Measurements from ENCODE around the gene NCKAP5. TPM values are rescaled to one million over a fixed set of nuclear protein-coding genes. Genes with fewer than 3 reads are reported as not detected.

Gene NCKAP5
- total RNA-seq, 3 donors from 2014 or later: 1.9 to 6.3 (median 2.3) TPM

DNA sequence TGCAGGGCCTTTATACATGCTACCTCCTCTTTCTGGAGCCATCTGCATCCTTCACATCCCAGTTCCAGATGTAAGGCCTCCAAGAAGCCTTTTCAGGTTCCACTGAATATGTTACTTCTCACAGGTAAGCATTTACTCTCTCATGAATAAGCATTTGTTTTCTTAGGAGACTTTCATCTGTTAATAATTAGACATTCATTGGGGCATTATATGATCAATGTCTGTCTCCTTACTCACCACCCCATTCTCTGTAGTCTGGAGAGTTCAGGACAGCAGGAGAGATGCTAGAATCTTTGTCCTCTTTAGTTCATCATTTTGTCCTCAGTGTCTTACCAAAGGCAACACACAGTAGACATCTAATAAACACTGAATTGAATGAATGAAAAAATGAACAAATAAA lies 185.7 kb downstream of the NCKAP5 start:
- ATAC-seq: no peak
- TF ChIP-seq, protein P1, sequence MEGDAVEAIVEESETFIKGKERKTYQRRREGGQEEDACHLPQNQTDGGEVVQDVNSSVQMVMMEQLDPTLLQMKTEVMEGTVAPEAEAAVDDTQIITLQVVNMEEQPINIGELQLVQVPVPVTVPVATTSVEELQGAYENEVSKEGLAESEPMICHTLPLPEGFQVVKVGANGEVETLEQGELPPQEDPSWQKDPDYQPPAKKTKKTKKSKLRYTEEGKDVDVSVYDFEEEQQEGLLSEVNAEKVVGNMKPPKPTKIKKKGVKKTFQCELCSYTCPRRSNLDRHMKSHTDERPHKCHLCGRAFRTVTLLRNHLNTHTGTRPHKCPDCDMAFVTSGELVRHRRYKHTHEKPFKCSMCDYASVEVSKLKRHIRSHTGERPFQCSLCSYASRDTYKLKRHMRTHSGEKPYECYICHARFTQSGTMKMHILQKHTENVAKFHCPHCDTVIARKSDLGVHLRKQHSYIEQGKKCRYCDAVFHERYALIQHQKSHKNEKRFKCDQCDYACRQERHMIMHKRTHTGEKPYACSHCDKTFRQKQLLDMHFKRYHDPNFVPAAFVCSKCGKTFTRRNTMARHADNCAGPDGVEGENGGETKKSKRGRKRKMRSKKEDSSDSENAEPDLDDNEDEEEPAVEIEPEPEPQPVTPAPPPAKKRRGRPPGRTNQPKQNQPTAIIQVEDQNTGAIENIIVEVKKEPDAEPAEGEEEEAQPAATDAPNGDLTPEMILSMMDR (IDR thresholded peaks at IDR 0.05): no peak
- intact Hi-C loops (cut with DNase I, micrococcal nuclease): no loop called here

GRCh38 chr2:133380991-133381390 lies 187.3 kb downstream of the NCKAP5 start:
- intact Hi-C loops (cut with DNase I, micrococcal nuclease): no loop called here
- H3K36me3 ChIP-seq (ENCODE audit: low read depth): no peaks in the 10 kb centered on the region
- no peaks in the 10 kb centered on the region for H3K9me3 ChIP-seq
- H3K4me3 ChIP-seq: no peak overlapping the region
- TF ChIP-seq, protein P1 (IDR thresholded peaks at IDR 0.05): no peak
- no peak for ATAC-seq
- no peaks in the 10 kb centered on the region for H3K4me1 ChIP-seq (ENCODE audit: low read depth)
- DNase-seq: no peak

More for the DNA sequence above, 185.7 kb downstream of the NCKAP5 start:
- no peak overlapping the region for H3K4me3 ChIP-seq
- H3K4me1 ChIP-seq (ENCODE audit: low read depth): no peaks in the 10 kb centered on the region
- H3K9me3 ChIP-seq: no peaks in the 10 kb centered on the region
- H3K36me3 ChIP-seq (ENCODE audit: low read depth): no peaks in the 10 kb centered on the region
- no peak for DNase-seq

DNA sequence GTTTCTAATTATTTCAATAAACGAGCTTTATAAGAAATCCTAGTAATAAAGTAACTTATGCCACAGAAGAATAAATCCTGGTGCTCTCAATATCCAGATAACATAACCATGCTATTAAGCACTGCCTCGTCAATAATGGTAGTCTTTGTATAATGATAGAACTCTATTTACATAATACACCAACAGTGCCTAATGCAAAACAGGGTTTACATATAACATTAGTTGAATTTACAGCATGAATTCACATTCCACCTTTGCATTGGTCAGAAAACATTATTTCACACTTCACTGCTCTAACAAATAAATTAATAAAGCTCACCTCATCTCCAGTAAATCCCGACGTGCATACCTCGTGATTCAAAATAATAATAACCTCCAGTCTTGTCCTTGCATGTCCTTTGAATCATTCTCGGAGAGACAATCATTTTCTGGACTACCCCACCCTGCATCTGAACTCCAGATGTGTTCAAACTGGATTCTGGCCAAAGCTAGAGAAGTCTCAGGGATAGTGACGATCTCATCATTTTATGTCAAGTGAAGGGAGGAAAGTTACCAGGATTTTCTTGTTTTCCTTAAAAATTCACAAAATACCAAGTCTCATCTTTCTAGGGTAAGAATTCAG lies 189.2 kb downstream of the NCKAP5 start:
- TF ChIP-seq, protein P1 (IDR thresholded peaks at IDR 0.05): no peak
- intact Hi-C loops (cut with DNase I, micrococcal nuclease): no loop called here

GRCh38 chr2:133378386-133378785 lies 189.9 kb downstream of the NCKAP5 start:
- H3K4me3 ChIP-seq: no peak overlapping the region
- DNase-seq: no peak

More for the DNA sequence above, 189.2 kb downstream of the NCKAP5 start:
- Histone ChIP-seq H3K4me1 (ENCODE audit: low read depth) (no peaks in the 10 kb centered on the region), H3K9me3 (no peaks in the 10 kb centered on the region), H3K4me3 (no peak overlapping the region), H3K36me3 (ENCODE audit: low read depth) (no peaks in the 10 kb centered on the region)
- DNase-seq (no peak), ATAC-seq (no peak)

GRCh38 chr2:133377599-133377998 lies 190.7 kb downstream of the NCKAP5 start:
- H3K4me1 ChIP-seq (ENCODE audit: low read depth): no peaks in the 10 kb centered on the region
- intact Hi-C loops (cut with DNase I, micrococcal nuclease): no loop called here
- H3K4me3 ChIP-seq: no peak overlapping the region
- DNase-seq: no peak
- H3K9me3 ChIP-seq: no peaks in the 10 kb centered on the region
- no peak for ATAC-seq
- TF ChIP-seq, protein P1 (IDR thresholded peaks at IDR 0.05): no peak
- H3K36me3 ChIP-seq (ENCODE audit: low read depth): no peaks in the 10 kb centered on the region

More at GRCh38 chr2:133378386-133378785, 189.9 kb downstream of the NCKAP5 start:
- H3K4me1 ChIP-seq (ENCODE audit: low read depth): no peaks in the 10 kb centered on the region
- ATAC-seq: no peak
- intact Hi-C loops (cut with DNase I, micrococcal nuclease): no loop called here
- TF ChIP-seq, protein P1 (IDR thresholded peaks at IDR 0.05): no peak
- no peaks in the 10 kb centered on the region for H3K9me3 ChIP-seq
- no peaks in the 10 kb centered on the region for H3K36me3 ChIP-seq (ENCODE audit: low read depth)
